Keratinocyte (primary cell): ENCODE data around the gene DUT. TPM values are rescaled to one million over a fixed set of nuclear protein-coding genes. Genes with fewer than 3 reads are reported as not detected.

Experiments used
- DNase-seq: peaks from one replicate; pipeline ENCODE4 v3.0.0-alpha.2; 2011; ENCODE audit warnings: low read depth, missing footprints, low spot score
- FAIRE-seq: peaks from 2 replicates; lab custom pipeline; 2011; peaks lifted over from hg19 to GRCh38; lab: Jason Lieb, UNC
- H2AFZ ChIP-seq: 2 replicates; pipeline ENCODE4 v1.6.0; 2012; ENCODE audit warnings: low read length, control low read depth, inconsistent platforms; ENCODE audit not compliant: control insufficient read depth
- H3K27ac ChIP-seq: 2 replicates; pipeline ENCODE4 v1.5.1; 2011; ENCODE audit warnings: low read length; ENCODE audit not compliant: control insufficient read depth, insufficient read depth
- H3K27me3 ChIP-seq: 3 replicates; pipeline ENCODE4 v1.6.0; 2011; ENCODE audit warnings: low read length; ENCODE audit not compliant: control insufficient read depth, insufficient read depth; ENCODE audit errors: extremely low read depth
- H3K36me3 ChIP-seq, 2 experiments: 2 replicates in 1 of 2; 3 replicates in 1 of 2; pipeline ENCODE4 v1.5.1; 2011; ENCODE audit warnings: low read length in 2 of 2, mild to moderate bottlenecking in 1 of 2; ENCODE audit not compliant: control insufficient read depth in 2 of 2, insufficient read depth in 2 of 2; ENCODE audit errors: extremely low read depth in 1 of 2
- H3K4me1 ChIP-seq: 3 replicates; pipeline ENCODE4 v1.5.1; 2011; ENCODE audit warnings: low read length; ENCODE audit not compliant: control insufficient read depth, insufficient read depth; ENCODE audit errors: extremely low read depth
- H3K4me2 ChIP-seq: 3 replicates; pipeline ENCODE4 v1.6.0; 2011; ENCODE audit warnings: low read depth, low read length; ENCODE audit not compliant: control insufficient read depth, insufficient read depth; ENCODE audit errors: extremely low read depth
- H3K4me3 ChIP-seq, 3 experiments: fragments of 200-600 bp in 1 of 3; sonication (generic) in 1 of 3; 2 replicates in 2 of 3; 3 replicates in 1 of 3; pipeline ENCODE4 v1.5.1; 2011 to 2016; ENCODE audit warnings: low read length in 3 of 3, mild to moderate bottlenecking in 3 of 3, control low read depth in 2 of 3, inconsistent platforms in 1 of 3, low read depth in 1 of 3, mixed read lengths in 1 of 3, mixed run types in 1 of 3, moderate library complexity in 1 of 3; ENCODE audit not compliant: control insufficient read depth in 2 of 3, insufficient read depth in 2 of 3; ENCODE audit errors: extremely low read depth in 1 of 3
- H3K79me2 ChIP-seq: 2 replicates; pipeline ENCODE4 v1.6.0; 2012; ENCODE audit warnings: low read length; ENCODE audit not compliant: control insufficient read depth, insufficient read depth
- H3K9ac ChIP-seq: 3 replicates; pipeline ENCODE4 v1.6.0; 2011; ENCODE audit warnings: low read length; ENCODE audit not compliant: control insufficient read depth, insufficient read depth; ENCODE audit errors: extremely low read depth
- H3K9me1 ChIP-seq: 3 replicates; pipeline ENCODE4 v1.6.0; 2011; ENCODE audit warnings: low read length; ENCODE audit not compliant: control insufficient read depth, insufficient read depth; ENCODE audit errors: extremely low read depth
- H3K9me3 ChIP-seq: 2 replicates; pipeline ENCODE4 v1.5.1; 2012; ENCODE audit warnings: low read depth, low read length; ENCODE audit not compliant: control insufficient read depth
- H4K20me1 ChIP-seq: 3 replicates; pipeline ENCODE4 v1.6.0; 2011; ENCODE audit warnings: low read length; ENCODE audit not compliant: control insufficient read depth, insufficient read depth; ENCODE audit errors: extremely low read depth
- CTCF ChIP-seq, 3 experiments: IDR thresholded peaks in 1 of 3; conservative IDR thresholded peaks in 1 of 3; optimal IDR thresholded peaks in 1 of 3; 2 replicates in 2 of 3; 3 replicates in 1 of 3; pipeline versions ENCODE3 to v1.5.1; 2011; ENCODE audit warnings: low read length in 3 of 3, mild to moderate bottlenecking in 3 of 3, moderate library complexity in 2 of 3, control low read depth in 1 of 3, inconsistent platforms in 1 of 3; ENCODE audit not compliant: insufficient read depth in 2 of 3; ENCODE audit errors: extremely low read depth in 1 of 3
- EZH2 ChIP-seq: IDR thresholded peaks from one replicate; pipeline ENCODE4 v1.6.1; 2012; ENCODE audit warnings: inconsistent platforms, mild to moderate bottlenecking, low read length, moderate library complexity
- dilution Hi-C: fragments of 300-500 bp; cut with MboI; formaldehyde crosslinking; loops from one replicate; pipeline ENCODE4 v1.7.0; 2020; ENCODE audit warnings: low sequenced_read_pairs; ENCODE audit not compliant: extremely low pct_ligation_motif_present
- polyA plus RNA-seq, 5 experiments: library from polyadenylated mRNA; depleted of rRNA in 3 of 5; stranded (reverse) in 3 of 5; stranded (forward) in 1 of 5; unstranded in 1 of 5; fragments of >200 nt; gene quantifications; 1 replicate in 1 of 5; 2 replicates in 3 of 5; 3 replicates in 1 of 5; pipeline versions ENCODE4 v1.2.1 to v1.2.3, GENCODE V29; 2011 to 2012; ENCODE audit warnings: missing spikeins in 2 of 5, low read depth in 1 of 5, low replicate concordance in 1 of 5

Gene DUT
- polyA plus RNA-seq, 1 donor (not counting 4 experiments of a cell fraction or from before 2014, with no cell fraction given): 79.8 TPM

- Histone ChIP-seq H3K9me1 (no peaks in the 10 kb centered on the region), H3K36me3 (peaks cover 4 to 9% of the 10 kb centered on the region in 2 experiments), H3K27ac (no peak overlapping the region), H3K4me3 (no peak overlapping the region), H3K79me2 (no peaks in the 10 kb centered on the region), H3K4me1 (no peaks in the 10 kb centered on the region), H3K9me3 (no peaks in the 10 kb centered on the region), H2AFZ (no peak overlapping the region), H3K9ac (no peak overlapping the region), H3K27me3 (no peaks in the 10 kb centered on the region), H4K20me1 (no peaks in the 10 kb centered on the region), H3K4me2 (no peak overlapping the region)
- dilution Hi-C loops: no loop called here
- FAIRE-seq (no peak), DNase-seq (no peak)
- TF ChIP-seq EZH2: no peak
- TF ChIP-seq CTCF (optimal IDR thresholded peaks at IDR 0.05 in 1 of 3, IDR thresholded peaks at IDR 0.05 in 1 of 3, conservative IDR thresholded peaks at IDR 0.05 in 1 of 3; ENCODE audit: extremely low read depth in 1 of 3, insufficient read depth in 2 of 3, low read length in 3 of 3): no peak
Measured at GRCh38 chr15:48345516-48345915, 14.3 kb downstream of the DUT start.

- Histone ChIP-seq H3K9ac (no peak overlapping the region), H3K27me3 (no peaks in the 10 kb centered on the region), H3K4me2 (peak overlapping the region; percentile 43), H3K79me2 (no peaks in the 10 kb centered on the region), H3K4me3 (no peak overlapping the region), H2AFZ (peak overlapping the region; percentile 41), H3K36me3 (no peaks in the 10 kb centered on the region), H4K20me1 (no peaks in the 10 kb centered on the region), H3K27ac (no peak overlapping the region), H3K4me1 (no peaks in the 10 kb centered on the region), H3K9me3 (no peaks in the 10 kb centered on the region), H3K9me1 (no peaks in the 10 kb centered on the region)
- DNase-seq (peak; percentile 38), FAIRE-seq (peak; percentile 90)
- TF ChIP-seq EZH2 (no peak), CTCF (optimal IDR thresholded peaks at IDR 0.05 in 1 of 3, IDR thresholded peaks at IDR 0.05 in 1 of 3, conservative IDR thresholded peaks at IDR 0.05 in 1 of 3; ENCODE audit: extremely low read depth in 1 of 3, insufficient read depth in 2 of 3, low read length in 3 of 3) (peak; percentile 70 to 73 (median 70))
- dilution Hi-C loops: no loop called here
Measured at GRCh38 chr15:48352474-48353072, 21.3 kb downstream of the DUT start.
